CD8-positive, alpha-beta memory T cell (primary cell): ENCODE data around the gene MYL3. TPM values are rescaled to one million over a fixed set of nuclear protein-coding genes. Genes with fewer than 3 reads are reported as not detected.

Source experiments
- CTCF ChIA-PET: fragments of 350-600 bp; sonication (Branson Sonifier 250); formaldehyde crosslinking; loops from one replicate; lab custom pipeline; 2021; ENCODE audit warnings: antibody characterized with exemption; lab: Charles Lee
- POLR2A ChIA-PET: fragments of 350-600 bp; sonication (Branson Sonifier 250); formaldehyde crosslinking; loops from one replicate; lab custom pipeline; 2021; ENCODE audit warnings: antibody characterized with exemption; lab: Charles Lee
- DNase-seq, 5 donors: peaks; one replicate each; pipeline versions ENCODE4 v3.0.0 to v3.0.0-alpha.2; 2020 to 2022; ENCODE audit warnings: mixed read lengths in 1 of 5
- H3K27ac ChIP-seq: one replicate; pipeline ENCODE4 v1.7.0; 2013; ENCODE audit warnings: low read depth, mild to moderate bottlenecking, low read length, moderate library complexity
- H3K27me3 ChIP-seq: 2 replicates; pipeline ENCODE4 v1.7.0; 2013; ENCODE audit warnings: low read length, mild to moderate bottlenecking; ENCODE audit not compliant: insufficient read depth, poor library complexity, severe bottlenecking
- H3K36me3 ChIP-seq: 2 replicates; pipeline ENCODE4 v1.7.0; 2013; ENCODE audit warnings: mild to moderate bottlenecking, low read length, moderate library complexity; ENCODE audit not compliant: insufficient read depth
- H3K4me1 ChIP-seq: 2 replicates; pipeline ENCODE4 v1.7.0; 2013; ENCODE audit warnings: mild to moderate bottlenecking, low read length, moderate library complexity; ENCODE audit not compliant: insufficient read depth
- H3K4me3 ChIP-seq: 2 replicates; pipeline ENCODE4 v1.7.0; 2013; ENCODE audit warnings: mild to moderate bottlenecking, low read length
- H3K9me3 ChIP-seq: 2 replicates; pipeline ENCODE4 v1.7.0; 2013; ENCODE audit warnings: mild to moderate bottlenecking, low read length
- H3K27ac Mint-ChIP-seq, 8 donors: one replicate each; pipeline ENCODE4 v1.8.0; 2020 to 2021; ENCODE audit warnings: mixed read lengths in 8 of 8, mild to moderate bottlenecking in 6 of 8, inconsistent platforms in 3 of 8, moderate library complexity in 3 of 8
- H3K27me3 Mint-ChIP-seq, 2 donors: one replicate each; pipeline ENCODE4 v1.8.0; 2020 to 2021; ENCODE audit warnings: mixed read lengths in 2 of 2, mild to moderate bottlenecking in 1 of 2, moderate library complexity in 1 of 2
- H3K36me3 Mint-ChIP-seq, 3 donors: one replicate each; pipeline ENCODE4 v1.8.0; 2020 to 2021; ENCODE audit warnings: mixed read lengths in 3 of 3, inconsistent platforms in 1 of 3, mild to moderate bottlenecking in 1 of 3
- H3K4me1 Mint-ChIP-seq, 3 donors: one replicate each; pipeline ENCODE4 v1.8.0; 2020 to 2021; ENCODE audit warnings: mixed read lengths in 3 of 3, inconsistent platforms in 1 of 3, mild to moderate bottlenecking in 1 of 3
- H3K4me3 Mint-ChIP-seq, 7 donors: one replicate each; pipeline ENCODE4 v1.8.0; 2020 to 2021; ENCODE audit warnings: mixed read lengths in 7 of 7, mild to moderate bottlenecking in 6 of 7, moderate library complexity in 4 of 7, inconsistent platforms in 2 of 7
- H3K9me3 Mint-ChIP-seq, 5 donors: one replicate each; pipeline ENCODE4 v1.8.0; 2020 to 2022; ENCODE audit warnings: mixed read lengths in 5 of 5, mild to moderate bottlenecking in 3 of 5, moderate library complexity in 2 of 5, inconsistent platforms in 1 of 5
- polyA plus RNA-seq: library from polyadenylated mRNA; unstranded; fragments of 300-500 nt; fragmentation: Illumina TruSeq; gene quantifications from one replicate; pipeline ENCODE4 v1.2.3, GENCODE V29; 2021
- total RNA-seq, 2 experiments: library from RNA; stranded (reverse); gene quantifications; one replicate each; pipeline ENCODE4 v1.2.3, GENCODE V29; 2021

Gene MYL3
- total and polyA plus RNA-seq, 3 experiments from 2014 or later, result not detected

DNA sequence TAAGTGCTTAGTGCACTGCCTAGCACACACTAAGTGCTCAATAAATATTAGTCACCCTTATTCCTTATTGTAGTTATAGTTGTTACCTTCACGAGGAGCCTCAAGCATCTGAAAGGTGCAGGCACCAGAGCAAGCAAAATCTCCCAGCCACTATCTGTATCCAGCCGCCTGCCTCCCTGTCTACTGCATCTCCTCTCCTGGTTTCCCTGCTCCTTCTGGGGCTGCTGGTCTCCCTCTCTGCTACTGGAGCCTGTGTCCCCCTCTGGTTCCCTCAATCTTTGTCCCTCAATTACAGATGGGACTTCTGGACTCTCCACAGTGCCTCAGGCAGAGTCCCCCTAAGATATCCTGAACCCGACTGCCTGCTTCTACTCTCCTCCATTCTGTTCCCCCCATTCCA is 18.8 kb downstream of the MYL3 start:
- ChIA-PET POLR2A (no interaction called here), CTCF (no interaction called here)
- Mint-ChIP-seq H3K27me3 (peaks cover 1 to 3% of the 10 kb centered on the region in 2 donors), H3K4me1 (peaks cover 2 to 7% (median 6%) of the 10 kb centered on the region in 3 donors), H3K4me3 (peak overlapping the region in 6 of 7 donors; percentile 38 to 80 (median 75)), H3K36me3 (peaks cover 0 to 18% (median 1%) of the 10 kb centered on the region in 3 donors), H3K27ac (peak overlapping the region in 5 of 8 donors; percentile 2 to 51 (median 33)), H3K9me3 (peaks cover 21 to 28% (median 25%) of the 10 kb centered on the region in 5 donors)
- no peak for DNase-seq
- Histone ChIP-seq H3K4me3 (no peak overlapping the region), H3K27ac (no peak overlapping the region), H3K4me1 (peaks cover 10% of the 10 kb centered on the region), H3K36me3 (no peaks in the 10 kb centered on the region), H3K27me3 (no peaks in the 10 kb centered on the region), H3K9me3 (peaks cover 10% of the 10 kb centered on the region)

- Mint-ChIP-seq H3K27ac (peak overlapping the region in 1 of 8 donors; percentile 38), H3K36me3 (peaks cover under 1 to 25% (median 6%) of the 10 kb centered on the region in 3 donors), H3K4me3 (peak overlapping the region in 1 of 7 donors; percentile 78), H3K9me3 (peaks cover 28 to 36% (median 31%) of the 10 kb centered on the region in 5 donors), H3K27me3 (peaks cover 0 to 6% of the 10 kb centered on the region in 2 donors), H3K4me1 (peaks cover 2 to 7% (median 6%) of the 10 kb centered on the region in 3 donors)
- Histone ChIP-seq H3K9me3 (peaks cover 10% of the 10 kb centered on the region), H3K36me3 (no peaks in the 10 kb centered on the region), H3K4me1 (peaks cover 10% of the 10 kb centered on the region), H3K27ac (no peak overlapping the region), H3K27me3 (no peaks in the 10 kb centered on the region), H3K4me3 (no peak overlapping the region)
- ChIA-PET CTCF (no interaction called here), POLR2A (no interaction called here)
- no peak for DNase-seq
Observed at GRCh38 chr3:46843508-46843907, 19.7 kb downstream of the MYL3 start.

GRCh38 chr3:46840491-46840890 is 22.8 kb downstream of the MYL3 start:
- H3K4me1 ChIP-seq, result peaks cover 3% of the 10 kb centered on the region
- Mint-ChIP-seq H3K27ac (no peak overlapping the region), H3K4me1 (no peaks in the 10 kb centered on the region), H3K4me3 (no peak overlapping the region), H3K27me3 (peaks cover 3 to 6% of the 10 kb centered on the region in 2 donors), H3K36me3 (peaks cover 6 to 33% (median 6%) of the 10 kb centered on the region in 3 donors), H3K9me3 (peaks cover 39 to 52% (median 46%) of the 10 kb centered on the region in 5 donors)
- CTCF ChIA-PET, result no interaction called here
- POLR2A ChIA-PET, result no interaction called here
- H3K36me3 ChIP-seq, result no peaks in the 10 kb centered on the region
- H3K9me3 ChIP-seq, result peaks cover 10% of the 10 kb centered on the region
- H3K27me3 ChIP-seq, result no peaks in the 10 kb centered on the region
- no peak overlapping the region for H3K27ac ChIP-seq
- no peak for DNase-seq
- H3K4me3 ChIP-seq, result no peak overlapping the region

DNA sequence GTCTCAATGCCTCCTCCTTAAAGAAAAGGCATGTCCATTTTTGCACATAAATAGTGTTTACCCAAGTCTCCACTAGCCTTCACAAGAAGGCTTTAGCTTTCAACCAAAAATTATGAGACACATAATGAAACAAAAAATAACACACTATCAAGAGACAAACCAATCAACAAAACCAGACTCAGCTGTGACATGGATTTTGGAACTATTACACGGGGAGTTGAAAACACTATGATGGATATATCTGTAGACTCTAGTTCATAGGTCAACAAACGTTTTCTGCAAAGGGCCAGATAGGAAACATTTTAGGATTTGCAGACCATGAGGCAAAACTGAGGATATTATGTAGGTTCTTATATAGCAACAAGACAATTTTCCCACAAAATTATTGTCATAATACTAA is 24.9 kb downstream of the MYL3 start:
- no peaks in the 10 kb centered on the region for H3K4me1 ChIP-seq
- peaks cover 3 to 6% of the 10 kb centered on the region in 2 donors for H3K27me3 Mint-ChIP-seq
- no peak for DNase-seq
- no peak overlapping the region for H3K4me3 Mint-ChIP-seq
- no peak overlapping the region for H3K4me3 ChIP-seq
- H3K27me3 ChIP-seq, result no peaks in the 10 kb centered on the region
- H3K27ac Mint-ChIP-seq, result no peak overlapping the region
- H3K9me3 Mint-ChIP-seq, result peaks cover 39 to 52% (median 46%) of the 10 kb centered on the region in 5 donors
- CTCF ChIA-PET, result interaction anchor here (0.7 kb wide), 1 partner anchor 11 kb away, joined by 3 read pairs; no protein-coding TSS in a partner anchor
- no peaks in the 10 kb centered on the region for H3K36me3 ChIP-seq
- H3K27ac ChIP-seq, result no peak overlapping the region
- no peaks in the 10 kb centered on the region for H3K4me1 Mint-ChIP-seq
- H3K36me3 Mint-ChIP-seq, result peaks cover 6 to 33% (median 6%) of the 10 kb centered on the region in 3 donors
- peaks cover 10% of the 10 kb centered on the region for H3K9me3 ChIP-seq
- POLR2A ChIA-PET, result no interaction called here

DNA sequence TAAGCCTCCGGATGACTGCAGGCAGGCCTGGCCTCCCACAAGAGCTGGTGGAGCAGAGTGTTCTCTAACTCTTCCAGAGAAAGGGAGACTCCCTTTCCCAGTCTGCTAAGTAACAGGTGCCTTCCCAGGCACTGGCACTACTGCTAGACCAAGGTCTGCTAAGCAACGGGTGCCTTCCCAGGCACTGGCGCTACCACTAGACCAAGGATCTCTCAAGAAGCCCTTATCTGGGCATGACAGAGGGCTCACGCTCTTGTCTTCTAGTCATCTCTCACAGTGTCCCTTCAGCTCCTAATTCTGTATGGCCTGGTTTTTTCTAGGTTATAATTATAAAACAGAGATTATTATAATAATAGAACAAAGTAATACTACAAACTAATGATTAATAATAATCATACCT is 27.8 kb downstream of the MYL3 start:
- Mint-ChIP-seq H3K4me3 (no peak overlapping the region), H3K27ac (no peak overlapping the region), H3K4me1 (no peaks in the 10 kb centered on the region), H3K36me3 (peaks cover 6 to 18% (median 6%) of the 10 kb centered on the region in 3 donors), H3K9me3 (peaks cover 17 to 32% (median 28%) of the 10 kb centered on the region in 5 donors), H3K27me3 (peaks cover 3 to 6% of the 10 kb centered on the region in 2 donors)
- POLR2A ChIA-PET, result no interaction called here
- H3K27me3 ChIP-seq, result no peaks in the 10 kb centered on the region
- no peak for DNase-seq
- no peaks in the 10 kb centered on the region for H3K4me1 ChIP-seq
- no peaks in the 10 kb centered on the region for H3K36me3 ChIP-seq
- no peak overlapping the region for H3K27ac ChIP-seq
- CTCF ChIA-PET, result no interaction called here
- H3K9me3 ChIP-seq, result no peaks in the 10 kb centered on the region
- no peak overlapping the region for H3K4me3 ChIP-seq

DNA sequence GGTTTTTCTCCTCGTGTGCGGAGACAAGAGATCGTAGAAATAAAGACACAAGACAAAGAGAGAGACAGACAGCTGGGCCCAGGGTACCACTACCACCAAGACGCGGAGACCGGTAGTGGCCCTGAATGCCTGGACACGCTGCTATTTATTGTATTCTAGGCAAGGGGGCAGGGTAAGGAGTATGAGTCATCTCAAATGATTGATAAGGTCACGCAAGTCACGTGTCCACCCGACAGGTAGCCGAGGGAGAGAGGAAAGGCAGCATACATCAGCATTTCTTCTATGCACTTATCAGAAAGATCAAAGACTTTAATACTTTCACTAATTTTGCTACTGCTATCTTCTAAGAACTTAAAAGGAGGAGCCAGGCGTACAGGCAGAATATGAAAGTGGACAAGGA is 28.2 kb downstream of the MYL3 start:
- Mint-ChIP-seq H3K36me3 (peaks cover 6 to 15% (median 6%) of the 10 kb centered on the region in 3 donors), H3K27me3 (peaks cover 3 to 6% of the 10 kb centered on the region in 2 donors), H3K27ac (no peak overlapping the region), H3K9me3 (peaks cover 14 to 28% (median 24%) of the 10 kb centered on the region in 5 donors), H3K4me3 (no peak overlapping the region), H3K4me1 (no peaks in the 10 kb centered on the region)
- Histone ChIP-seq H3K27me3 (no peaks in the 10 kb centered on the region), H3K4me1 (no peaks in the 10 kb centered on the region), H3K27ac (no peak overlapping the region), H3K4me3 (no peak overlapping the region), H3K36me3 (no peaks in the 10 kb centered on the region), H3K9me3 (no peaks in the 10 kb centered on the region)
- CTCF ChIA-PET, result no interaction called here
- no peak for DNase-seq
- POLR2A ChIA-PET, result no interaction called here

DNA sequence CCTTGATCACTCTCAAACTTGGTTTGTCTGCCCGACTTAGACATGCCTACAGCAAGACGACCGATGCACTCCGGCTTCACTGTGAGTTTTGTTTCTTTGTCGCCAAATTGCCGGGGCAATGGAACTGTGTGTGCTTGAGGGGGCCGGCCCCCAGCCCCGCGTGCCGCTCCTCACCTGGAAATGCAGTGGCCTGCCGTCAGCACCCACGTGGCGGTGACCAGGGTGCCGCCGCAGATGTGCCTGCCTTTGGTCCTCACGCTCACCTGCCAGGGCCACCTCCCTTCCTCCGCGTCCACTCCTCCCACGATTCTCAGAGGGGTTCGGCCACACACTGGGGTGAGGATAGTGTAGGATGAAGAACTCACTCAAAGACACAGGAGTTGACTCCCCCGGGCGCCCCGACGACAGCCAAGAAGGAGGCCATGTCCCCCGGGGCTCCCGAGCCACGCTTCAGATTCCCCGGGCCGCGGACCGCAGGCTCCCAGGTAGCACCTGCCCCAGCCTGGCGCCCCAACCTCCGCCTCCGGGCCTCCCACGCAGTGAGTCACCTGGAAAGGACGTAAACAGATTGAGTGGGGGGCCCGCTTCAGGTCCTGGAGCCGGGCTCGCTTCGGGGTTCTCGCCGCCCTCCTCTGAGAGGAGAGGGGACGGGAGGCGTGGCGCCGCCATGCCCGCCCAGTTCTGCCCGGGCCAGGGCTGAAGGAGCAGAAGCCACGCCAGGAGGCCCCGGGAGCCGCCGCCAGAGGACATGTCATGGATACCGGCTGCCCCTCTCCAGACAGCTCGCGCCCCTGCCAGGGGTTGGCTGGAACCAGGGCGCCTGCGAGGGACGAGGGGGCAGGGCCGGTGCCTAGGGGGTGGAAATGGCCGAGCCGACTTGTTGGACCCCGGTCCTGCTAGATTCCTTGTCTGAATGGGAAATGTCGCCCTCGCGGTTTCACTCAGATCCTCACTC is 29.6 kb downstream of the MYL3 start:
- H3K4me3 ChIP-seq, result no peak overlapping the region
- no peaks in the 10 kb centered on the region for H3K36me3 ChIP-seq
- Mint-ChIP-seq H3K27ac (peak overlapping the region in 1 of 8 donors; percentile 32), H3K27me3 (peaks cover 0 to 3% of the 10 kb centered on the region in 2 donors), H3K9me3 (peaks cover 8 to 18% (median 14%) of the 10 kb centered on the region in 5 donors), H3K4me3 (no peak overlapping the region), H3K4me1 (peaks cover 1 to 8% (median 5%) of the 10 kb centered on the region in 3 donors), H3K36me3 (peaks cover 0 to 8% (median 6%) of the 10 kb centered on the region in 3 donors)
- H3K27me3 ChIP-seq, result no peaks in the 10 kb centered on the region
- CTCF ChIA-PET, result interaction anchor here (0.7 kb wide), 1 partner anchor 12 kb away, joined by 3 read pairs; no protein-coding TSS in a partner anchor
- no peak for DNase-seq
- no peaks in the 10 kb centered on the region for H3K9me3 ChIP-seq
- H3K27ac ChIP-seq, result no peak overlapping the region
- POLR2A ChIA-PET, result no interaction called here
- no peaks in the 10 kb centered on the region for H3K4me1 ChIP-seq

DNA sequence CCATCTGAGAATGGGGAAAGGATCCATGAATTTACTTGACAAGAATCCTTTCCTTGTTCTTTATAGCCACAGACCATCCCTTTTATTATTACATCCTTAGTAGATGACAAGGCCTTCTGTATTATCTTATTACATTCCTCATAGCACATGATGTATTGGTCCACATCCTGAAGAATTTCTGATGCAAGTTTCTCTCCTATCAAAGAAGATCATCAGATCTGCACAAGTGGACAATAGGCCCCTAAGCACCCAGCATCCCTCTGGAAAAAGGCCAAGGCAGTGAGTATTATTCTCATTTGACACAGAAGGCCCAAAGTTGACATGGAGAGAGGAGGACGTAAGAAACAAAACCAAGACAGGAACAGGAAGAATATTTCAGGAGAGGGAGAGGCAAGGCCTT is 31.4 kb downstream of the MYL3 start:
- Histone ChIP-seq H3K4me3 (no peak overlapping the region), H3K36me3 (no peaks in the 10 kb centered on the region), H3K9me3 (no peaks in the 10 kb centered on the region), H3K27ac (no peak overlapping the region), H3K4me1 (no peaks in the 10 kb centered on the region), H3K27me3 (no peaks in the 10 kb centered on the region)
- DNase-seq, result no peak
- Mint-ChIP-seq H3K36me3 (peaks cover 0 to 2% (median 1%) of the 10 kb centered on the region in 3 donors), H3K4me1 (peaks cover 1 to 14% (median 5%) of the 10 kb centered on the region in 3 donors), H3K27ac (peak overlapping the region in 1 of 8 donors; percentile 11), H3K4me3 (no peak overlapping the region), H3K9me3 (peaks cover 0 to 2% (median 0%) of the 10 kb centered on the region in 5 donors), H3K27me3 (peaks cover 0 to 1% of the 10 kb centered on the region in 2 donors)
- POLR2A ChIA-PET, result no interaction called here
- CTCF ChIA-PET, result no interaction called here
